Esophagus squamous epithelium (tissue), 5 donors: ENCODE measurements around the gene TMEM41B. TPM values are rescaled to one million over a fixed set of nuclear protein-coding genes. Genes with fewer than 3 reads are reported as not detected.
A peak's percentile ranks its signal among the peaks of the same experiment; 100 is the strongest.

Experiments
- DNase-seq: peaks from one replicate; lab custom pipeline; 2025; lab: John Stamatoyannopoulos, UW
- H3K27ac ChIP-seq, 4 donors: fragments of 200-600 bp; sonication (generic); one replicate each; pipeline ENCODE4 v1.5.1; 2016 to 2019; ENCODE audit warnings: mild to moderate bottlenecking in 1 of 4
- H3K27me3 ChIP-seq, 4 donors: fragments of 200-600 bp; sonication (generic); 1 replicate in 3 of 4; 2 replicates in 1 of 4; pipeline versions ENCODE4 v1.5.1 to v1.6.0; 2017 to 2021; ENCODE audit warnings: antibody characterized with exemption in 1 of 4
- H3K36me3 ChIP-seq, 3 donors: fragments of 200-600 bp; sonication (generic); one replicate each; pipeline ENCODE4 v1.5.1; 2016 to 2019
- H3K4me1 ChIP-seq, 3 donors: fragments of 200-600 bp; sonication (generic); one replicate each; pipeline ENCODE4 v1.5.1; 2017 to 2019
- H3K4me3 ChIP-seq, 4 donors: fragments of 200-600 bp; sonication (generic); 1 replicate in 3 of 4; 2 replicates in 1 of 4; pipeline ENCODE4 v1.5.1; 2016 to 2019; ENCODE audit warnings: mild to moderate bottlenecking in 2 of 4, moderate library complexity in 1 of 4
- H3K9me3 ChIP-seq, 3 donors: fragments of 200-600 bp; sonication (generic); one replicate each; pipeline ENCODE4 v1.5.1; 2016 to 2019
- CTCF ChIP-seq, 6 experiments: fragments of 450-650 bp in 4 of 6; fragments of 200-600 bp in 2 of 6; sonication (generic) in 2 of 6; IDR thresholded peaks; one replicate each; pipeline ENCODE4 v1.5.1; 2016 to 2019; ENCODE audit warnings: antibody characterized with exemption in 6 of 6, mild to moderate bottlenecking in 4 of 6, moderate library complexity in 4 of 6
- POLR2A ChIP-seq, 4 donors: fragments of 450-650 bp; IDR thresholded peaks; one replicate each; pipeline ENCODE4 v1.6.1; 2017; ENCODE audit warnings: antibody characterized with exemption in 4 of 4, mild to moderate bottlenecking in 4 of 4, moderate library complexity in 3 of 4
- WGBS, 2 donors: methylation state at CpG; one replicate each; pipeline ENCODE4 v1.1.5; 2018; 5-methylcytosine and 5-hydroxymethylcytosine counted together
- intact Hi-C: fragments of 100-400 bp; cut with DNase I; formaldehyde crosslinking; loops from one replicate; pipeline ENCODE4 v1.15.0; 2022
- total RNA-seq, 4 donors: library from RNA; depleted of rRNA; stranded (reverse); fragments of >200 nt; gene quantifications; one replicate each; pipeline ENCODE4 v1.1.0, GENCODE V29; 2016
- donor health status: DM: yes; HTN: yes; CAD: no.

Gene TMEM41B
- total RNA-seq, 4 donors from 2014 or later: 27.6 to 49.6 (median 34.9) TPM

GRCh38 chr11:9254416-9254815, 60.0 kb downstream of the TMEM41B start:
- H3K27ac ChIP-seq: no peak overlapping the region
- H3K27me3 ChIP-seq: no peaks in the 10 kb centered on the region
- H3K4me1 ChIP-seq: peaks cover 0 to 32% (median 6%) of the 10 kb centered on the region in 3 donors
- TF ChIP-seq POLR2A (IDR thresholded peaks at IDR 0.05) (no peak), CTCF (IDR thresholded peaks at IDR 0.05) (no peak)
- H3K4me3 ChIP-seq: no peak overlapping the region
- WGBS, 2 donors: 87% methylated on average over 3 of the region's 3 CpGs
- intact Hi-C loops: no loop called here
- H3K36me3 ChIP-seq: peaks cover 0 to 4% (median 0%) of the 10 kb centered on the region in 3 donors
- H3K9me3 ChIP-seq: no peaks in the 10 kb centered on the region
- DNase-seq: no peak

GRCh38 chr11:9253086-9253485, 61.3 kb downstream of the TMEM41B start:
- no peak overlapping the region for H3K4me3 ChIP-seq
- intact Hi-C loops: no loop called here
- DNase-seq: no peak
- peaks cover 0 to 4% (median 0%) of the 10 kb centered on the region in 3 donors for H3K36me3 ChIP-seq
- peak overlapping the region in 3 of 4 donors; percentile 40 to 46 (median 41) for H3K27ac ChIP-seq
- 36 to 58% methylated on average over 3 of the region's 3 CpGs for WGBS, 2 donors
- no peaks in the 10 kb centered on the region for H3K27me3 ChIP-seq
- peaks cover 0 to 32% (median 6%) of the 10 kb centered on the region in 3 donors for H3K4me1 ChIP-seq
- no peaks in the 10 kb centered on the region for H3K9me3 ChIP-seq
- TF ChIP-seq CTCF (IDR thresholded peaks at IDR 0.05): no peak
- TF ChIP-seq POLR2A (IDR thresholded peaks at IDR 0.05): no peak

GRCh38 chr11:9251311-9251710, 63.1 kb downstream of the TMEM41B start:
- intact Hi-C loops: no loop called here

GRCh38 chr11:9250139-9250582, 64.2 kb downstream of the TMEM41B start:
- Histone ChIP-seq H3K36me3 (no peaks in the 10 kb centered on the region), H3K4me1 (peaks cover 0 to 22% (median 6%) of the 10 kb centered on the region in 3 donors), H3K4me3 (no peak overlapping the region), H3K9me3 (no peaks in the 10 kb centered on the region), H3K27ac (no peak overlapping the region), H3K27me3 (no peaks in the 10 kb centered on the region)
- no peak for TF ChIP-seq CTCF (IDR thresholded peaks at IDR 0.05)
- no peak for TF ChIP-seq POLR2A (IDR thresholded peaks at IDR 0.05)
- no peak for DNase-seq
- intact Hi-C loops: no loop called here
- 26 to 41% methylated on average over 2 of the region's 2 CpGs for WGBS, 2 donors

More at GRCh38 chr11:9251311-9251710, 63.1 kb downstream of the TMEM41B start:
- no peak for DNase-seq
- H3K27me3 ChIP-seq: no peaks in the 10 kb centered on the region
- peaks cover 0 to 24% (median 6%) of the 10 kb centered on the region in 3 donors for H3K4me1 ChIP-seq
- no peak overlapping the region for H3K4me3 ChIP-seq
- no peak overlapping the region for H3K27ac ChIP-seq
- H3K36me3 ChIP-seq: peaks cover 0 to 4% (median 0%) of the 10 kb centered on the region in 3 donors
- TF ChIP-seq POLR2A (IDR thresholded peaks at IDR 0.05): no peak
- no peak for TF ChIP-seq CTCF (IDR thresholded peaks at IDR 0.05)
- 33 to 39% methylated on average over 3 of the region's 3 CpGs for WGBS, 2 donors
- H3K9me3 ChIP-seq: no peaks in the 10 kb centered on the region

- no peak for DNase-seq
- no peak for TF ChIP-seq CTCF (IDR thresholded peaks at IDR 0.05)
- no peak for TF ChIP-seq POLR2A (IDR thresholded peaks at IDR 0.05)
- H3K4me1 ChIP-seq: peaks cover 0 to 22% (median 6%) of the 10 kb centered on the region in 3 donors
- H3K36me3 ChIP-seq: no peaks in the 10 kb centered on the region
- 86 to 87% methylated on average over 7 of the region's 7 CpGs for WGBS, 2 donors
- no peaks in the 10 kb centered on the region for H3K27me3 ChIP-seq
- intact Hi-C loops: no loop called here
- no peak overlapping the region for H3K27ac ChIP-seq
- H3K4me3 ChIP-seq: no peak overlapping the region
- H3K9me3 ChIP-seq: no peaks in the 10 kb centered on the region
Measured at GRCh38 chr11:9249252-9249651, 65.1 kb downstream of the TMEM41B start.
